GM08714 (cell line): ENCODE results near the gene LTBP1.
"Not testable (repeated sequence)": the region's sequence is repeated elsewhere in the genome, so short reads cannot be mapped to it uniquely, and the experiment has no call there.

Experiments
- H3K4me3 ChIP-seq: fragments of 200-500 bp; sonication (Bioruptor generic); 2 replicates; pipeline ENCODE4 v1.5.1; 2014; ENCODE audit warnings: mild to moderate bottlenecking, low read length, inconsistent platforms
- ZNF274 ChIP-seq: IDR thresholded peaks from 2 replicates; pipeline ENCODE4 v1.6.1; 2012; ENCODE audit warnings: mild to moderate bottlenecking, low read depth, low read length

Gene LTBP1

GRCh38 chr2:33365264-33365970, 418.7 kb downstream of the LTBP1 start:
- no peak overlapping the region for H3K4me3 ChIP-seq
- TF ChIP-seq ZNF274: no peak

GRCh38 chr2:33366473-33366872, 419.7 kb downstream of the LTBP1 start:
- no peak overlapping the region for H3K4me3 ChIP-seq
- TF ChIP-seq ZNF274: no peak

- H3K4me3 ChIP-seq: not testable (repeated sequence)
Measured at GRCh38 chr2:33368524-33368923, 421.8 kb downstream of the LTBP1 start.

- no peak overlapping the region for H3K4me3 ChIP-seq
- TF ChIP-seq ZNF274: no peak
Measured at GRCh38 chr2:33369191-33369590, 422.4 kb downstream of the LTBP1 start.

GRCh38 chr2:33370636-33371265, 424.0 kb downstream of the LTBP1 start:
- H3K4me3 ChIP-seq: no peak overlapping the region
- TF ChIP-seq ZNF274: no peak

- H3K4me3 ChIP-seq: no peak overlapping the region
- TF ChIP-seq ZNF274: no peak
Measured at GRCh38 chr2:33371304-33372090, 424.7 kb downstream of the LTBP1 start.

GRCh38 chr2:33372940-33373553, 426.3 kb downstream of the LTBP1 start:
- no peak overlapping the region for H3K4me3 ChIP-seq
- no peak for TF ChIP-seq ZNF274

GRCh38 chr2:33373986-33374385, 427.2 kb downstream of the LTBP1 start:
- no peak for TF ChIP-seq ZNF274

GRCh38 chr2:33375054-33375453, 428.3 kb downstream of the LTBP1 start:
- no peak overlapping the region for H3K4me3 ChIP-seq
- no peak for TF ChIP-seq ZNF274

More at GRCh38 chr2:33373986-33374385, 427.2 kb downstream of the LTBP1 start:
- H3K4me3 ChIP-seq: no peak overlapping the region

- TF ChIP-seq ZNF274: no peak
- H3K4me3 ChIP-seq: no peak overlapping the region
Measured at GRCh38 chr2:33377048-33377447, 430.3 kb downstream of the LTBP1 start.

GRCh38 chr2:33378556-33379210, 431.9 kb downstream of the LTBP1 start:
- no peak for TF ChIP-seq ZNF274
- no peak overlapping the region for H3K4me3 ChIP-seq

GRCh38 chr2:33380001-33380609, 433.4 kb downstream of the LTBP1 start:
- no peak for TF ChIP-seq ZNF274
- no peak overlapping the region for H3K4me3 ChIP-seq

- no peak for TF ChIP-seq ZNF274
- no peak overlapping the region for H3K4me3 ChIP-seq
Measured at GRCh38 chr2:33380719-33381118, 434.0 kb downstream of the LTBP1 start.
